ENCODE measurements around the gene AFF3. TPM values are rescaled to one million over a fixed set of nuclear protein-coding genes. Genes with fewer than 3 reads are reported as not detected.

AFF3 gene
- total and polyA plus RNA-seq, 7 donors, result 0.46 to 25.0 (median 18.6) TPM

DNA sequence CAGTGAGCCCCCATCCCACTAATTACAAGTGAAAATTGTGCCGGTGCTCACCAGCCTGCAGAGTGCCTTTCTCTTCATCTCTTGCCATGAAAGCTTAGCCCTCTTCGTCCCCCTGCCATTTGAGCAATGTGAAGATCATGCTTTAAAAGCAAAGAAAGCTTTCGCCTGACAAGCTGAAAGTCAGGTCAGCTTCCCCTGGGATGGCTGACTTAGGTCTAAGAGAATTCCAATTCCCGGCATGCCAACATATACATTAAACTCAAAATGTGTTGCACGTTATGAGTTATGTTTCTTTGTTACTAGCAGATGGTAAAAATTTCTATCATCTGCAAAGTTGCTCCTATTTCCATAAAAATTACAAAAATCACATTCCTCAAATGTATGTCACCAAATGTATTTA lies 129.8 kb downstream of the AFF3 start:
- WGBS, 2 donors, result 91 to 93% methylated on average over 5 of the region's 5 CpGs
- no peaks in the 10 kb centered on the region for H3K36me3 ChIP-seq
- no peak for TF ChIP-seq EP300 (IDR thresholded peaks at IDR 0.05)
- TF ChIP-seq CTCF (IDR thresholded peaks at IDR 0.05), result no peak
- TF ChIP-seq POLR2A (IDR thresholded peaks at IDR 0.05), result no peak
- no peak for TF ChIP-seq POLR2AphosphoS5 (IDR thresholded peaks at IDR 0.05)
- H3K27me3 ChIP-seq, result no peaks in the 10 kb centered on the region
- intact Hi-C loops (cut with DNase I), result no loop called here
- H3K9me3 ChIP-seq, result no peaks in the 10 kb centered on the region
- DNase-seq, result no peak
- H3K27ac ChIP-seq, result no peak overlapping the region
- no peak overlapping the region for H3K4me3 ChIP-seq
- peaks cover 0 to 54% (median 44%) of the 10 kb centered on the region in 4 donors for H3K4me1 ChIP-seq

DNA sequence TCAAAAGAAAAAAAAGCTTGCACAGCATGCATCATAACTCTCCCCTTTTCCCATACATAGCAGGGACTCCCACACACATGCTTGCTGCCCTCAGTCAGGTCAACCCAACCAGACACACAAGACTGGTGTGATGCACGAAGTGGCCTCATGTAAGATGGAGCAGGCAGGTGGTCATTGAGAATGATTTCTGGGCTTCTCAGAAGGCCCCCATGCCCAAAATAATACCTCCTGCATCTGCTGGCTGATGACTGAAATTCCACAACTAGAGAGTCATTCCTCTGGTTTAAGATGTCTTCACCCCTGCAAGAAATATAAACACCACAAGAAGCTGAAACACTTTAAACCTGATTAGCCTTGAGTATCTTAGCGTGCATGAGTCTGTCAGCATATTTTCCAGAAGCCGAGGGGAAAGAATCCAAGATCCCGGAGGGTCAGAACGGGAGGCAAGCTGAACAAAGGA lies 131.1 kb downstream of the AFF3 start:
- intact Hi-C loops (cut with DNase I), result no loop called here

GRCh38 chr2:100010606-100011005 lies 131.8 kb downstream of the AFF3 start:
- 91 to 96% methylated on average over 5 of the region's 5 CpGs for WGBS, 2 donors
- no peak for DNase-seq
- no peaks in the 10 kb centered on the region for H3K9me3 ChIP-seq
- peaks cover 0 to 13% (median 0%) of the 10 kb centered on the region in 4 donors for H3K36me3 ChIP-seq
- TF ChIP-seq CTCF (IDR thresholded peaks at IDR 0.05), result no peak
- TF ChIP-seq POLR2AphosphoS5 (IDR thresholded peaks at IDR 0.05), result no peak
- TF ChIP-seq POLR2A (IDR thresholded peaks at IDR 0.05), result no peak
- TF ChIP-seq EP300 (IDR thresholded peaks at IDR 0.05), result no peak
- H3K4me3 ChIP-seq, result no peak overlapping the region
- intact Hi-C loops (cut with DNase I), result no loop called here
- no peak overlapping the region for H3K27ac ChIP-seq
- H3K4me1 ChIP-seq, result peaks cover 0 to 50% (median 42%) of the 10 kb centered on the region in 4 donors
- H3K27me3 ChIP-seq, result no peaks in the 10 kb centered on the region

More for the DNA sequence above, 131.1 kb downstream of the AFF3 start:
- no peaks in the 10 kb centered on the region for H3K9me3 ChIP-seq
- peak overlapping the region in 1 of 4 donors; percentile 46 for H3K27ac ChIP-seq
- DNase-seq, result no peak
- no peaks in the 10 kb centered on the region for H3K27me3 ChIP-seq
- no peak overlapping the region for H3K4me3 ChIP-seq
- 74 to 83% methylated on average over 5 of the region's 5 CpGs for WGBS, 2 donors
- no peak for TF ChIP-seq POLR2AphosphoS5 (IDR thresholded peaks at IDR 0.05)
- H3K36me3 ChIP-seq, result peaks cover 0 to 10% (median 0%) of the 10 kb centered on the region in 4 donors
- H3K4me1 ChIP-seq, result peaks cover 0 to 50% (median 42%) of the 10 kb centered on the region in 4 donors

DNA sequence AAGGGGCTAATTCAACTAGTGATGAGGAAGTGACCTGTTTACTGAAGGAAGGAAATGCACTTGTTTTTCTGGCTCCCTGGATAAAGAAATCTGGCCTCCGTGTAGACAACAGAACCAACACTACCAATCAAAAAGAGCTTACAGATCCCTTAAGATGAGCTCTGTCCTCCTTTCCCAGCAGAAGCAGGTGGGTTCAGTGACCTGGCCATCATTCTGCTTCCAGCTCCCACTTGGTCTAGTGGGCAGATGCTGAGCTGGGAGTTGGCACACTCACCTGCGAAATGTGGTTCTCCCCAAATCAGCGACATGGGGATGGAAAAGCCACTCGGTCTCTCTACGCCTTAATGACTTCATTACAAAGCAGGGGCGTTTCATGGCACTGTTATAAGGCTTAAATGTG lies 132.6 kb downstream of the AFF3 start:
- 76 to 82% methylated on average over 6 of the region's 6 CpGs for WGBS, 2 donors
- Histone ChIP-seq H3K27ac (peak overlapping the region in 3 of 4 donors; percentile 56 to 63 (median 62)), H3K36me3 (peaks cover 0 to 13% (median 0%) of the 10 kb centered on the region in 4 donors), H3K4me1 (peaks cover 0 to 50% (median 42%) of the 10 kb centered on the region in 4 donors), H3K4me3 (no peak overlapping the region), H3K9me3 (no peaks in the 10 kb centered on the region), H3K27me3 (no peaks in the 10 kb centered on the region)
- TF ChIP-seq POLR2A (IDR thresholded peaks at IDR 0.05), result no peak
- TF ChIP-seq CTCF (IDR thresholded peaks at IDR 0.05), result no peak
- no peak for TF ChIP-seq POLR2AphosphoS5 (IDR thresholded peaks at IDR 0.05)
- TF ChIP-seq EP300 (IDR thresholded peaks at IDR 0.05), result no peak
- DNase-seq, result no peak
- intact Hi-C loops (cut with DNase I), result no loop called here

DNA sequence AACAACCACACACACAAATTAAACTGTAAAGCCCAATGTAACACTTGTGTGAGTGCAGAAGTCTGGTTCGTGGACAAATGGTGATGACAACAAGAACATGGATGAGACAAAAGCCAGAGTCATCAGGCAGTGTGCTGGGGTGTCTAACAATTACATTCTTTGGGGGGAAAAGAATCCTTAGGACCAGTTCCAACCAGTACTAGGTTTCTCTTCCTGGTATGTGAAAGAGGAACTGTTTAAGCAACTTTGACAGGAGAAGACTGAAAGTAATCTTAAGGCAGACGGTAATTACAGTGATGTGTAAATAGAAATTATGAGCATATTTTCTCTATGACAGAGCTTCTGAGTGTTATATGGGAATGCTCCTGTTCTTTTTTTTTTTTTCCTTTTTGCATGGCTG lies 133.4 kb downstream of the AFF3 start:
- H3K4me1 ChIP-seq, result peaks cover 0 to 44% (median 40%) of the 10 kb centered on the region in 4 donors
- H3K9me3 ChIP-seq, result no peaks in the 10 kb centered on the region
- WGBS, 2 donors, result 21 to 46% methylated on average over 2 of the region's 2 CpGs
- no peak for TF ChIP-seq CTCF (IDR thresholded peaks at IDR 0.05)
- TF ChIP-seq POLR2AphosphoS5 (IDR thresholded peaks at IDR 0.05), result peak in 3 of 4 donors; percentile 68 to 92 (median 89)
- peak in 1 of 4 donors; percentile 65 for TF ChIP-seq EP300 (IDR thresholded peaks at IDR 0.05)
- TF ChIP-seq POLR2A (IDR thresholded peaks at IDR 0.05), result no peak
- H3K4me3 ChIP-seq, result no peak overlapping the region
- H3K27ac ChIP-seq, result peak overlapping the region; percentile 45 to 63 (median 59)
- H3K36me3 ChIP-seq, result peaks cover 0 to 13% (median 0%) of the 10 kb centered on the region in 4 donors
- intact Hi-C loops (cut with DNase I), result no loop called here
- no peak for DNase-seq
- no peaks in the 10 kb centered on the region for H3K27me3 ChIP-seq
